Measurements from ENCODE around the gene SEPTIN12. TPM values are rescaled to one million over a fixed set of nuclear protein-coding genes. Genes with fewer than 3 reads are reported as not detected.
A peak's percentile ranks its signal among the peaks of the same experiment; 100 is the strongest.
"Not testable (repeated sequence)": the region's sequence is repeated elsewhere in the genome, so short reads cannot be mapped to it uniquely, and the experiment has no call there.

Gene SEPTIN12
- total RNA-seq, 1 experiment from 2014 or later: not detected

DNA sequence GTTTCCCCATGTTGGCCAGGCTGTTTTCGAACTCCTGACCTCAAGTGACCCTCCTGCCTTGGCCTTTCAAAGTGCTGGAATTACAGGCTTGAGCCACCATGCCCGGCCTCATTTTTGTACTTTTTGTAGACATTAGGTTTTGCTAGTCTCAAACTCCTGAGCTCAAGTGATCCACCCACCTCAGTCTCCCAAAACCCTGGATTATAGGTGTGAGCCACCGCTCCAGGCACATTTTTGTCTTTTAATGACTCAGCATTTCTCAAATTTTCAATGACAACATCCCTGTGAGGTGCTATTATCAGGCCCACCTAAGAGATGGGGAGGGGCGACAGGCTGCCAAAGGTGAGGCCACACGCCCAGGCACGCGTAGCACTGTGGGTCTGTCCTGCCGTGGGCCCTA, 1.1 kb downstream of the SEPTIN12 start:
- Histone ChIP-seq H3K36me3 (ENCODE audit: low read depth) (no peaks in the 10 kb centered on the region), H3K4me3 (no peak overlapping the region), H3F3A (ENCODE audit: insufficient read depth, low read depth) (peaks cover 16% of the 10 kb centered on the region; the same call in 1 of the 2 replicates), H2AFZ (no peak overlapping the region), H3K27ac (peak overlapping the region; percentile 22; the same call in 1 of the 2 replicates), H3K9me2 (ENCODE audit: insufficient read depth) (no peaks in the 10 kb centered on the region), H3K27me3 (ENCODE audit: insufficient read depth, low read depth) (no peaks in the 10 kb centered on the region), H3K4me1 (replicated peaks; ENCODE audit: insufficient read depth) (peaks cover 32% of the 10 kb centered on the region), H4K20me1 (ENCODE audit: insufficient read depth) (no peaks in the 10 kb centered on the region), H3K4me2 (no peak overlapping the region), H3K9me3 (ENCODE audit: insufficient read depth, low read depth) (no peaks in the 10 kb centered on the region), H3K79me2 (ENCODE audit: low read depth) (no peaks in the 10 kb centered on the region)
- no TSS peak for BruUV-seq (replicated peaks)
- no peak for DNase-seq
- CTCF ChIA-PET: no interaction called here
- TF ChIP-seq, protein P1, sequence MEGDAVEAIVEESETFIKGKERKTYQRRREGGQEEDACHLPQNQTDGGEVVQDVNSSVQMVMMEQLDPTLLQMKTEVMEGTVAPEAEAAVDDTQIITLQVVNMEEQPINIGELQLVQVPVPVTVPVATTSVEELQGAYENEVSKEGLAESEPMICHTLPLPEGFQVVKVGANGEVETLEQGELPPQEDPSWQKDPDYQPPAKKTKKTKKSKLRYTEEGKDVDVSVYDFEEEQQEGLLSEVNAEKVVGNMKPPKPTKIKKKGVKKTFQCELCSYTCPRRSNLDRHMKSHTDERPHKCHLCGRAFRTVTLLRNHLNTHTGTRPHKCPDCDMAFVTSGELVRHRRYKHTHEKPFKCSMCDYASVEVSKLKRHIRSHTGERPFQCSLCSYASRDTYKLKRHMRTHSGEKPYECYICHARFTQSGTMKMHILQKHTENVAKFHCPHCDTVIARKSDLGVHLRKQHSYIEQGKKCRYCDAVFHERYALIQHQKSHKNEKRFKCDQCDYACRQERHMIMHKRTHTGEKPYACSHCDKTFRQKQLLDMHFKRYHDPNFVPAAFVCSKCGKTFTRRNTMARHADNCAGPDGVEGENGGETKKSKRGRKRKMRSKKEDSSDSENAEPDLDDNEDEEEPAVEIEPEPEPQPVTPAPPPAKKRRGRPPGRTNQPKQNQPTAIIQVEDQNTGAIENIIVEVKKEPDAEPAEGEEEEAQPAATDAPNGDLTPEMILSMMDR (conservative IDR thresholded peaks at IDR 0.05): no peak
- TF ChIP-seq EZH2 (IDR thresholded peaks at IDR 0.05; ENCODE audit: low read depth): no peak
- intact Hi-C loops (cut with micrococcal nuclease; ENCODE audit: unreplicated experiment): no loop called here
- POLR2A ChIA-PET (ENCODE audit: unreplicated experiment): no interaction called here

DNA sequence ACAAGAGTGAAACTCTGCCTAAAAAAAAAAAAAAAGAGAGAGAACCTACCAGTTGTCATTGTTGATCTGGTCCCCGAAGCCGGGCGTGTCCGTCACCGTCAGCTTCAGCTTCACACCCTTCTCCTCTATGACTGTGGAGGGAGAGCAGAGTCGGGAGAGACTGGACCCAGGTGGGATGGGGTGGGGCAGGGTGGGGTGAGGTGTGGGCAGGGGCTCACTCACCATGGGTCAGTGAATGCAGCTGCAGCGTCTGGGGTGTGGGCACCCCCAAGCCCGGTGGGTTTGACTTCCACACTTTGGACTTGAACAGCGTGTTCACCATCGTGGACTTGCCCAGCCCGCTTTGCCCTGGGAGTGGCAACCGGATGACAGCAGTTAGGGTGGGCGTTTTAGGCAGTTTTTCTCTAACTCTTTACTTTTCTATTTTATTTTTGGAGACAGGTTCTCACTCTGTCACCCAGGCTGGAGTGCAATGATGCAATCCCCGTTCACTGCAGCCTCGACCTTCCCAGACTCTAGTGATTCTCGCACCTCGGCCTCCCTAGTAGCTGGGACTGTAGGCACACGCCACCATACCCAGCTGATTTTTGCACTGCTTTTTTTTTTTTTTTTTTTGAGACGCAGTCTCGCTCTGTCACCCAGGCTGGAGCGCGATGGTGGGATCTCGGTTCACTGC, 2.2 kb downstream of the SEPTIN12 start:
- Histone ChIP-seq H3K4me2 (no peak overlapping the region), H3K27ac (no peak overlapping the region), H4K20me1 (ENCODE audit: insufficient read depth) (no peaks in the 10 kb centered on the region), H3F3A (ENCODE audit: insufficient read depth, low read depth) (peaks cover 14% of the 10 kb centered on the region; the same call in 1 of the 2 replicates), H3K27me3 (ENCODE audit: insufficient read depth, low read depth) (no peaks in the 10 kb centered on the region), H3K79me2 (ENCODE audit: low read depth) (no peaks in the 10 kb centered on the region), H2AFZ (no peak overlapping the region), H3K9me3 (ENCODE audit: insufficient read depth, low read depth) (no peaks in the 10 kb centered on the region), H3K9me2 (ENCODE audit: insufficient read depth) (no peaks in the 10 kb centered on the region), H3K4me3 (no peak overlapping the region), H3K36me3 (ENCODE audit: low read depth) (no peaks in the 10 kb centered on the region), H3K4me1 (replicated peaks; ENCODE audit: insufficient read depth) (peaks cover 32% of the 10 kb centered on the region)
- DNase-seq: no peak
- BruUV-seq (replicated peaks): no TSS peak
- TF ChIP-seq, protein P1 (conservative IDR thresholded peaks at IDR 0.05): no peak
- no peak for TF ChIP-seq EZH2 (IDR thresholded peaks at IDR 0.05; ENCODE audit: low read depth)
- CTCF ChIA-PET: interaction anchor here (0.7 kb wide), 1 partner anchor 98 kb away, joined by 4 read pairs; no protein-coding TSS in a partner anchor
- intact Hi-C loops (cut with micrococcal nuclease; ENCODE audit: unreplicated experiment): no loop called here
- POLR2A ChIA-PET (ENCODE audit: unreplicated experiment): interaction anchor here (0.8 kb wide), 1 partner anchor 92 kb away, joined by 14 read pairs; no protein-coding TSS in a partner anchor

DNA sequence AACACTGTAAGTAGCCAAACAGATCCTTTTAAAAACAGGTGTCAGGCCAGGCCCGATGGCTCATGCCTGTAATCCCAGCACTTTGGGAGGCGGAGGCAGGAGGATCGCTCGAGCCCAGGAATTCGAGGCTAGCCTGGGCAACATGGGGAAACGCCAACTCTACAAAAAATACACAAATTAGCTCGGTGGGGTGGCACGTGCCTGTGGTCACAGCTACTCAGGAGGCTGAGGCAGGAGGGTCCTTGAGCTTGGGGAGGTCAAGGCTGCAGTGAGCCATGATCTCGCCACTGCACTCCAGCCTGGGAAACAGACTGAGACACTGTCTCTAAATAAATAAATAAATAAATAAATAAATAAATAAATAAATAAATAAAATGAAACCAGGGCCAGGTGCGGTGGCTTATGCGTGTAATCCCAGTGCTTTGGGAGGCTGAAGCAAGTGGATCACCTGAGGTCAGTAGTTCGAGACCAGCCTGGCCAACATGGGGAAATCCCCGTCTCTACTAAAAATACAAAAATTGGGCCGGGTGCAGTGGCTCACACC, 3.6 kb downstream of the SEPTIN12 start:
- H3K36me3 ChIP-seq (ENCODE audit: low read depth); BruUV-seq (replicated peaks); H3K27me3 ChIP-seq (ENCODE audit: insufficient read depth, low read depth); CTCF ChIA-PET; H4K20me1 ChIP-seq (ENCODE audit: insufficient read depth); H3K79me2 ChIP-seq (ENCODE audit: low read depth); H3K4me2 ChIP-seq; DNase-seq; H3K9me3 ChIP-seq (ENCODE audit: insufficient read depth, low read depth); H3K9me2 ChIP-seq (ENCODE audit: insufficient read depth); H3F3A ChIP-seq (ENCODE audit: insufficient read depth, low read depth); POLR2A ChIA-PET (ENCODE audit: unreplicated experiment); H3K4me3 ChIP-seq; intact Hi-C loops (cut with micrococcal nuclease; ENCODE audit: unreplicated experiment); H3K27ac ChIP-seq; H2AFZ ChIP-seq: not testable (repeated sequence)
- H3K4me1 ChIP-seq (replicated peaks; ENCODE audit: insufficient read depth): peaks cover 18% of the 10 kb centered on the region

Data from PC-9 (cell line).